GM12878 (cell line): ENCODE results near the gene C5orf15. TPM values are rescaled to one million over a fixed set of nuclear protein-coding genes. Genes with fewer than 3 reads are reported as not detected.

Experiments
- ATAC-seq: fragments of 200-7000 bp; cut with Tn5 transposase; 3 replicates; pipeline ENCODE4 v1.9.1; 2020; ENCODE audit warnings: mild to moderate bottlenecking, moderate library complexity
- BruUV-seq: library from RNA; stranded (reverse); fragments of 400-500 nt; replicated peaks from 2 replicates; lab custom pipeline; 2021; lab: Mats Ljungman, UMichigan
- CTCF ChIA-PET: fragments of 300-600 bp; sonication (Branson Sonifier 250); formaldehyde crosslinking; extraction: SDS; loops from one replicate; lab custom pipeline; 2021; ENCODE audit warnings: inconsistent platforms; lab: Yijun Ruan, JAX
- POLR2A ChIA-PET: fragments of 350-600 bp; formaldehyde crosslinking; extraction: SDS; loops from one replicate; lab custom pipeline; 2021; ENCODE audit warnings: inconsistent platforms; lab: Charles Lee
- RAD21 ChIA-PET: fragments of 300-600 bp; sonication (Branson Sonifier 250); formaldehyde crosslinking; loops from one replicate; lab custom pipeline; 2023; ENCODE audit warnings: antibody characterized with exemption; ENCODE audit not compliant: unreplicated experiment; lab: Charles Lee
- SMC1A ChIA-PET: fragments of 300-600 bp; sonication (Branson Sonifier 250); formaldehyde crosslinking; loops from one replicate; lab custom pipeline; 2023; ENCODE audit not compliant: unreplicated experiment, uncharacterized antibody; lab: Charles Lee
- DNase-seq: peaks from one replicate; pipeline ENCODE4 v3.0.0-alpha.2; 2011; ENCODE audit warnings: low read depth, low spot score
- FAIRE-seq: peaks from 3 replicates; lab custom pipeline; 2011; peaks lifted over from hg19 to GRCh38; lab: Jason Lieb, UNC
- H2AFZ ChIP-seq: 2 replicates; pipeline ENCODE4 v1.6.0; 2011; ENCODE audit warnings: low read depth, low read length, control low read depth; ENCODE audit not compliant: control insufficient read depth
- H3K27ac ChIP-seq: 2 replicates; pipeline ENCODE4 v1.5.1; 2011; ENCODE audit warnings: control low read depth; ENCODE audit not compliant: control insufficient read depth, insufficient read depth
- H3K27me3 ChIP-seq, 2 experiments: replicated peaks in 1 of 2; 2 replicates each; pipeline versions ENCODE4 v1.6.0 to v1.6.1; 2011; ENCODE audit warnings: low read length in 1 of 2; ENCODE audit not compliant: control insufficient read depth in 2 of 2, insufficient read depth in 2 of 2
- H3K36me3 ChIP-seq, 2 experiments: 2 replicates each; pipeline ENCODE4 v1.5.1; 2011; ENCODE audit warnings: low read length in 1 of 2; ENCODE audit not compliant: control insufficient read depth in 2 of 2, insufficient read depth in 2 of 2
- H3K4me1 ChIP-seq: 2 replicates; pipeline ENCODE4 v1.6.1; 2011; ENCODE audit warnings: mild to moderate bottlenecking, low read length, moderate library complexity, mixed read lengths; ENCODE audit not compliant: control insufficient read depth, insufficient read depth
- H3K4me2 ChIP-seq: 2 replicates; pipeline ENCODE4 v1.6.0; 2011; ENCODE audit warnings: control low read depth; ENCODE audit not compliant: control insufficient read depth, insufficient read depth
- H3K4me3 ChIP-seq: fragments of 200-600 bp; sonication (generic); 2 replicates; pipeline ENCODE4 v1.5.1; 2016
- H3K79me2 ChIP-seq: 2 replicates; pipeline ENCODE4 v1.6.0; 2011; ENCODE audit warnings: low read length; ENCODE audit not compliant: control insufficient read depth, insufficient read depth
- H3K9ac ChIP-seq: 2 replicates; pipeline ENCODE4 v1.8.0; 2011; ENCODE audit warnings: low read length, control low read depth, mixed read lengths; ENCODE audit not compliant: control insufficient read depth, insufficient read depth
- H3K9me3 ChIP-seq: replicated peaks from 3 replicates; pipeline ENCODE4 v1.5.1; 2011; ENCODE audit warnings: mild to moderate bottlenecking, low read length; ENCODE audit not compliant: control insufficient read depth, insufficient read depth
- H4K20me1 ChIP-seq: 2 replicates; pipeline ENCODE4 v1.6.0; 2011; ENCODE audit not compliant: control insufficient read depth, insufficient read depth
- ATF3 ChIP-seq: IDR thresholded peaks from 2 replicates; pipeline ENCODE4 v1.6.1; 2011; ENCODE audit warnings: low read depth, mild to moderate bottlenecking, low read length, moderate library complexity, borderline replicate concordance; ENCODE audit errors: extremely low read depth
- BCL3 ChIP-seq: IDR thresholded peaks from 2 replicates; pipeline ENCODE4 v1.6.1; 2011; ENCODE audit warnings: borderline replicate concordance, low read depth, mild to moderate bottlenecking, moderate library complexity, low read length; ENCODE audit not compliant: insufficient read depth, poor library complexity, severe bottlenecking
- CHD4 ChIP-seq: fragments of 200-600 bp; sonication (generic); IDR thresholded peaks from 2 replicates; pipeline ENCODE4 v1.6.1; 2016; ENCODE audit warnings: mild to moderate bottlenecking
- SREBF1 ChIP-seq: IDR thresholded peaks from 2 replicates; pipeline ENCODE4 v1.6.1; 2012; ENCODE audit warnings: mild to moderate bottlenecking, low read length
- SREBF2 ChIP-seq: IDR thresholded peaks from 2 replicates; pipeline ENCODE4 v1.6.1; 2012; ENCODE audit warnings: mild to moderate bottlenecking, low read length
- TARDBP ChIP-seq: IDR thresholded peaks from 2 replicates; pipeline ENCODE4 v1.6.1; 2016; ENCODE audit warnings: borderline replicate concordance
- WGBS: methylation state at CpG from one replicate; pipeline ENCODE4 v1.1.6; 2016; ENCODE audit warnings: low lambda C conversion rate; ENCODE audit not compliant: insufficient replicate concordance, insufficient coverage; ENCODE audit errors: missing lambda C conversion rate; 5-methylcytosine and 5-hydroxymethylcytosine counted together
- in situ Hi-C: fragments of 300-500 bp; cut with MboI; formaldehyde crosslinking; loops from 9 replicates; pipeline ENCODE4 v1.14.3; 2018; ENCODE audit warnings: mixed read lengths
- intact Hi-C: fragments of 100-400 bp; cut with micrococcal nuclease; formaldehyde crosslinking; loops from one replicate; pipeline ENCODE4 v1.14.2; 2022; ENCODE audit not compliant: unreplicated experiment
- polyA plus RNA-seq, 11 experiments: library from polyadenylated mRNA; depleted of rRNA in 4 of 11; unstranded in 6 of 11; stranded (reverse) in 5 of 11; fragments of >200 nt; fragmentation: Nextera tagmentation in 4 of 11; fragmentation: Illumina TruSeq in 1 of 11; extraction: Ambion mirVana in 4 of 11; extraction: Trizol in 1 of 11; gene quantifications; 1 replicate in 1 of 11; 2 replicates in 10 of 11; pipeline versions ENCODE4 v1.2.1 to v1.2.3, GENCODE V29; 2011 to 2016; ENCODE audit warnings: inconsistent platforms in 2 of 11, missing spikeins in 2 of 11, low read depth in 1 of 11
- total RNA-seq, 4 experiments: library from RNA; depleted of rRNA in 3 of 4; stranded (reverse); fragments of >200 nt in 3 of 4; fragmentation: Illumina TruSeq in 1 of 4; extraction: Trizol in 1 of 4; gene quantifications; 2 replicates each; pipeline versions ENCODE4 v1.2.1 to v1.2.3, GENCODE V29; 2013 to 2021
- TF ChIP-seq, protein P1 (sequence below): fragments of 450-650 bp; IDR thresholded peaks from 2 replicates; pipeline ENCODE4 v1.6.1; 2017; ENCODE audit warnings: low read depth, mild to moderate bottlenecking, moderate library complexity
- TF ChIP-seq, protein P2 (sequence below): fragments of 450-650 bp; IDR thresholded peaks from 2 replicates; pipeline ENCODE4 v1.6.1; 2017; ENCODE audit warnings: mild to moderate bottlenecking

C5orf15 gene
- total and polyA plus RNA-seq, 10 of the 15 experiments (the other 5 are each of a cell fraction or from before 2014, with no cell fraction given), result 21.7 to 69.6 (median 46.0) TPM

DNA sequence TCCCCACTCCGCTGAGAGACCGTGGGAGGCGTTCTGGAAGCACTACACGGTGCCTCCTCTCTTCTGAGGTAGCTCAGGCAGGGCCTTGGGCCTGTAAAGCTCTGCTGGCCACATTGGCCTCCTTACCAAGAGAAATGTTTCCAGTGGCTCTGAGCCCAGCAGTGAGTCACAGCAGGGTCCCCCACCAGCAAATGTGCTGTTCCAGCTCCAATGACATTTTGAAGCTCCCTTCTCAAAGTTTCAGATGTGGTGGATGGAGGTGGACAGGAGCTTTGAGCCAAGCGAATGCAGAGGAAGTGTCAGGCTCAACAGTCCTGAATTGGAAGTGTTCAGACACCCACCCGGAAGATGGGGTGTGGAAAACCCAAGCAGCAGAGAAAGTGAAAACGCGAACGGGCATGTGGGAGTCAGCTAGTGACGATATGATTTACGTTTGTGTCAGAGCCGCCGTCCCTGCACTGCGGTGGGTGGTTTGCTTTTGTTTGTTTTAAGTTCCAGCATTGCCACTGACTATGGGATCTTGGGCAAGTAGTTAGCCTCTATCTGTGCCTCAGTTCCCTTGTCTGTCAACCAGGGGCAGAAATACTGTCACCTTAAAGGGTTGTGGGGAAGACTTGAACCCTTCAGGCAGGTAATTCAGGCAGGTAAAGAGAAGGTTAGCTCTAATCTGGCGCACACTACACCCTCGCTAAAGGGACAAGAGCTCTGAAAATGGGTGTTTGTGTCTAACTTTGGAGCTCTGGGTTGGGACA is 38.2 kb downstream of the C5orf15 start (continued):
- no peak for TF ChIP-seq TARDBP
- TF ChIP-seq, protein P1, sequence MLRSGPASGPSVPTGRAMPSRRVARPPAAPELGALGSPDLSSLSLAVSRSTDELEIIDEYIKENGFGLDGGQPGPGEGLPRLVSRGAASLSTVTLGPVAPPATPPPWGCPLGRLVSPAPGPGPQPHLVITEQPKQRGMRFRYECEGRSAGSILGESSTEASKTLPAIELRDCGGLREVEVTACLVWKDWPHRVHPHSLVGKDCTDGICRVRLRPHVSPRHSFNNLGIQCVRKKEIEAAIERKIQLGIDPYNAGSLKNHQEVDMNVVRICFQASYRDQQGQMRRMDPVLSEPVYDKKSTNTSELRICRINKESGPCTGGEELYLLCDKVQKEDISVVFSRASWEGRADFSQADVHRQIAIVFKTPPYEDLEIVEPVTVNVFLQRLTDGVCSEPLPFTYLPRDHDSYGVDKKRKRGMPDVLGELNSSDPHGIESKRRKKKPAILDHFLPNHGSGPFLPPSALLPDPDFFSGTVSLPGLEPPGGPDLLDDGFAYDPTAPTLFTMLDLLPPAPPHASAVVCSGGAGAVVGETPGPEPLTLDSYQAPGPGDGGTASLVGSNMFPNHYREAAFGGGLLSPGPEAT, result 0 out of 2 replicates have a peak, but pooled peaks have one; percentile 14
- TF ChIP-seq, protein P2, sequence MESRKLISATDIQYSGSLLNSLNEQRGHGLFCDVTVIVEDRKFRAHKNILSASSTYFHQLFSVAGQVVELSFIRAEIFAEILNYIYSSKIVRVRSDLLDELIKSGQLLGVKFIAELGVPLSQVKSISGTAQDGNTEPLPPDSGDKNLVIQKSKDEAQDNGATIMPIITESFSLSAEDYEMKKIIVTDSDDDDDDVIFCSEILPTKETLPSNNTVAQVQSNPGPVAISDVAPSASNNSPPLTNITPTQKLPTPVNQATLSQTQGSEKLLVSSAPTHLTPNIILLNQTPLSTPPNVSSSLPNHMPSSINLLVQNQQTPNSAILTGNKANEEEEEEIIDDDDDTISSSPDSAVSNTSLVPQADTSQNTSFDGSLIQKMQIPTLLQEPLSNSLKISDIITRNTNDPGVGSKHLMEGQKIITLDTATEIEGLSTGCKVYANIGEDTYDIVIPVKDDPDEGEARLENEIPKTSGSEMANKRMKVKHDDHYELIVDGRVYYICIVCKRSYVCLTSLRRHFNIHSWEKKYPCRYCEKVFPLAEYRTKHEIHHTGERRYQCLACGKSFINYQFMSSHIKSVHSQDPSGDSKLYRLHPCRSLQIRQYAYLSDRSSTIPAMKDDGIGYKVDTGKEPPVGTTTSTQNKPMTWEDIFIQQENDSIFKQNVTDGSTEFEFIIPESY, result no peak

GRCh38 chr5:133928587-133929393 is 39.6 kb downstream of the C5orf15 start:
- ChIA-PET SMC1A (interaction anchor here (0.6 to 3.5 kb wide), 11 partner anchors 8 to 233 kb away, joined by 3 to 30 read pairs (median 4); no protein-coding TSS in a partner anchor), RAD21 (interaction anchor here (0.7 to 1.7 kb wide), 8 partner anchors 10 to 97 kb away, joined by 3 to 10 read pairs (median 3); no protein-coding TSS in a partner anchor), POLR2A (interaction anchor here (0.6 to 2.4 kb wide), 4 partner anchors 8 to 112 kb away, joined by 3 to 6 read pairs (median 3); no protein-coding TSS in a partner anchor), CTCF (interaction anchor here (0.7 to 3.0 kb wide), 11 partner anchors 11 to 106 kb away, joined by 3 to 24 read pairs (median 5); partner anchors contain the start of gene C5orf15)
- WGBS, result 6% methylated on average over 8 of the region's 9 CpGs
- Histone ChIP-seq H2AFZ (peak overlapping the region; percentile 9), H3K27ac (peak overlapping the region; percentile 52), H3K4me3 (no peak overlapping the region), H3K9ac (peak overlapping the region; percentile 33), H3K27me3 (no peaks in the 10 kb centered on the region), H4K20me1 (no peaks in the 10 kb centered on the region), H3K79me2 (no peaks in the 10 kb centered on the region), H3K36me3 (no peaks in the 10 kb centered on the region), H3K4me1 (peaks cover 46% of the 10 kb centered on the region), H3K4me2 (peak overlapping the region; percentile 88), H3K9me3 (no peaks in the 10 kb centered on the region)
- BruUV-seq, result no TSS peak
- DNase-seq (no peak), FAIRE-seq (no peak), ATAC-seq (peak; percentile 79)
- in situ Hi-C loops (no loop called here), intact Hi-C loops (no loop called here)
- TF ChIP-seq BCL3 (no peak), ATF3 (no peak), SREBF1 (no peak), CHD4 (no peak), SREBF2 (no peak)
- TF ChIP-seq, protein P1, result peak; percentile 38; the same call in 1 of the 2 replicates
